CD4-positive, alpha-beta T cell treated with Interleukin-17A for 1 hour (primary cell): Measurements from ENCODE around the gene RNASE9.
"Not testable (repeated sequence)": the region's sequence is repeated elsewhere in the genome, so short reads cannot be mapped to it uniquely, and the experiment has no call there.

ENCODE experiments used
- DNase-seq: peaks from one replicate; pipeline ENCODE4 v3.0.0-alpha.2; 2020

The RNASE9 gene

DNA sequence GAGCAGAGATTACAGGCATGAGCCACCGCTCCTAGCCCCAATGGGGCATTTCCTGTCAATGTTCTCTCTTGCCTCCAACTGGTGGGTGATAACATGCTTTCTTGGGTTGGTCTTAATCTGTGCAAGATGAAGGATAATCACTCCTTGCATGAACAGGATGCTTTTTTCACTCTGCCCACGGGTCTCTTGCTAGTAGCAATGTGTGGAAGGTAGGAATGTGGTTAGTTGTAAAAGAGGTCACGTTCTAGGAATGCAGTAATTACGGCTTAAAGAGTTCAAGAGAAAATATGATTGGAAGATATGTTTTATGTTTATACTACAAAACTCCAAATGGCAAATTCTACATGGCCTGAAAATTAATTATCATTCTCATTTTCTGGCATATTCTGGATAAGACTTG is 45.0 kb downstream of the RNASE9 start:
- no peak for DNase-seq

DNA sequence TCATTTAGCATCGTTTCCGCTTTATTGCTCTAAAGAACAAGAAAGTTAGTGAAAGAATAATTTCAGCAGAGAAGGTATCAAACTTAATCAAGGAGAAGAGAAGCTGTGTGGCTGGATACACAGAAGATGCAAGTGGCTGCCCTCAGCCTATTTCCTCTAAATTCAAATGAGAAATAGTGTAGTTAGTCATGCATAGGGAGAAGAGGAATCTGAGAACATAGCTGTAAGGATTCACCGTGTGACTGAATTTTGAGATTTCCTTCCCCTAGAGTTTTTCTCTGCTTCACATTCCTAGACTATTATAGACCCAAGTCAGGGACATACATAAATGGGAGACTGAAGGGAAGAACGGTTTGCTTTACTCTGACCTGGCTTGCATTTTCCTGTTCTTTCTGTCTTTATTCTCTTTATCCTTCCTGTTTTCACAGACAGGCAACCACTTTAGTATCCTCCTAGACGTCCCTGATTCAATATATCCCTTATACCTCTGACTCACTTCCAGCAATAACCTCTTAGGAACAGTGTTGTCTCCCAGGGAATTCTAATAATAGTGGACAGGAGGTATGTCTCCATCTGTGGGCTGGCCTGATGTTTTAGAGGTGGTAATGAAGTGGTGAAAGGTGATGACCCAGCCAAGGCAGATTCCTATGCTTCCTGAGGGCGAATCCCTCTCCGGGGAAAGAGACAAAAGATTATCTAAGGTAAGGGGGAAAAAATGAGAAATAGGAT is 48.5 kb downstream of the RNASE9 start:
- DNase-seq = no peak

DNA sequence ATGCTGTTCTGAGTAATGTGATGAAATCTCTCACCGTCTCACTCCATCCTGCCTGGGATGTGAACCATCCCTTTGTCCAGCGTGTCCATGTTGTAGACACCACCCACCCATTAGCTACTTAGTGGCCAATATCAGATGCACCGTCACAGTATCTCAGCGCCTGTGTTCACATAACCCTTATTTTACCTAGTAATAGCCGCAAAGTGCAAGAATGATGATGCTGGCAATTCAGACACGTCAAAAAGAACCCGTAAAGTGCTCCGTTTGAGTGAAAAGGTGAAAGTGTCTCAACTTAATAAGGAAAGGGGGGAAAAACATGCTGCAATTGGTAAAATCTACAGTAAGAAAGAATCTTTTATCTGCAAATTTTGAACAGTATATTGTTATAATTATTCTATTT is 52.5 kb downstream of the RNASE9 start:
- no peak for DNase-seq

GRCh38 chr14:20507537-20507936 is 53.3 kb downstream of the RNASE9 start:
- not testable (repeated sequence) for DNase-seq

- DNase-seq = not testable (repeated sequence)
These were observed 54.1 kb downstream of the RNASE9 start for GRCh38 chr14:20506752-20507151.

DNA sequence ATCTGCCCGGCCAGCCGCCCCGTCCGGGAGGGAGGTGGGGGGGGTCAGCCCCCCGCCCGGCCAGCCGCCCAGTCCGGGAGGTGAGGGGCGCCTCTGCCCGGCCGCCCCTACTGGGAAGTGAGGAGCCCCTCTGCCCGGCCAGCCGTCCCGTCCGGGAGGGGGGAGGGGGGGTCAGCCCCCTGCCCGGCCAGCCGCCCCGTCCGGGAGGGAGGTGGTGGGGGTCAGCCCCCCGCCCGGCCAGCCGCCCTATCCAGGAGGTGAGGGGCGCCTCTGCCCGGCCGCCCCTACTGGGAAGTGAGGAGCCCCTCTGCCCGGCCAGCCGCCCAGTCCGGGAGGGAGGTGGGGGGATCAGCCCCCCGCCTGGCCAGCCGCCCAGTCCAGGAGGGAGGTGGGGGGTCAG is 54.6 kb downstream of the RNASE9 start:
- not testable (repeated sequence) for DNase-seq
